GM18867 (cell line): Measurements from ENCODE around the gene MANSC4.

ENCODE experiments used
- ATAC-seq: cut with Tn5 transposase; IDR thresholded peaks from one replicate; pipeline ENCODE4 v1.9.1; 2021; ENCODE audit warnings: mild to moderate bottlenecking, moderate library complexity; ENCODE audit not compliant: unreplicated experiment

Gene MANSC4

GRCh38 chr12:27779920-27780611 is at the start of gene MANSC4, which contains the start of gene KLHL42:
TSS of gene MANSC4 (minus strand) at chr12:27780236. CDS start at chr12:27771276, 8,960 bp downstream.
TSS of gene KLHL42 (plus strand) at chr12:27780233. CDS start at chr12:27780331, 98 bp downstream.
- ATAC-seq, result peak; percentile 82

GRCh38 chr12:27828196-27828595 is 48.2 kb upstream of the MANSC4 start:
- ATAC-seq, result no peak

GRCh38 chr12:27826076-27826475 is 46.0 kb upstream of the MANSC4 start:
- no peak for ATAC-seq

- peak; percentile 72 for ATAC-seq
These were observed 44.2 kb upstream of the MANSC4 start for GRCh38 chr12:27824126-27824842.

- no peak for ATAC-seq
These were observed 43.0 kb upstream of the MANSC4 start for GRCh38 chr12:27823038-27823437.

- ATAC-seq, result peak; percentile 69
These were observed 42.2 kb upstream of the MANSC4 start for GRCh38 chr12:27822076-27822712.

- peak; percentile 17 for ATAC-seq
These were observed 41.4 kb upstream of the MANSC4 start for GRCh38 chr12:27821259-27821973.

GRCh38 chr12:27820564-27820963 is 40.5 kb upstream of the MANSC4 start:
- no peak for ATAC-seq

GRCh38 chr12:27818401-27818918 is 38.4 kb upstream of the MANSC4 start:
- ATAC-seq, result no peak

GRCh38 chr12:27817766-27818165 is 37.7 kb upstream of the MANSC4 start:
- ATAC-seq, result no peak

- ATAC-seq, result no peak
These were observed 35.0 kb upstream of the MANSC4 start for GRCh38 chr12:27814851-27815591.

- no peak for ATAC-seq
These were observed 34.4 kb upstream of the MANSC4 start for GRCh38 chr12:27814411-27814810.

- no peak for ATAC-seq
These were observed 32.5 kb upstream of the MANSC4 start for GRCh38 chr12:27812502-27812901.

GRCh38 chr12:27810756-27811155 is 30.7 kb upstream of the MANSC4 start:
- no peak for ATAC-seq

GRCh38 chr12:27808841-27809240 is 28.8 kb upstream of the MANSC4 start:
- no peak for ATAC-seq

- no peak for ATAC-seq
These were observed 27.1 kb upstream of the MANSC4 start for GRCh38 chr12:27807063-27807703.

- no peak for ATAC-seq
These were observed 26.2 kb upstream of the MANSC4 start for GRCh38 chr12:27806259-27806658.

GRCh38 chr12:27805238-27805637 is 25.2 kb upstream of the MANSC4 start:
- no peak for ATAC-seq

GRCh38 chr12:27802936-27803335 is 22.9 kb upstream of the MANSC4 start:
- no peak for ATAC-seq

GRCh38 chr12:27802511-27802910 is 22.5 kb upstream of the MANSC4 start:
- ATAC-seq, result no peak
